ENCODE measurements around the gene IKZF2. TPM values are rescaled to one million over a fixed set of nuclear protein-coding genes. Genes with fewer than 3 reads are reported as not detected.

The IKZF2 gene
- total and polyA plus RNA-seq, 9 of the 15 experiments (the other 6 are each of a cell fraction or from before 2014, with no cell fraction given), result 0.04 to 0.54 (median 0.22) TPM

- Histone ChIP-seq H3K9me1 (ENCODE audit: control insufficient read depth, insufficient read depth, low read length) (no peaks in the 10 kb centered on the region), H3K9me3 (replicated peaks; ENCODE audit: control insufficient read depth, insufficient read depth, low read depth, low read length) (no peaks in the 10 kb centered on the region), H3K4me3 (no peak overlapping the region), H3K27ac (ENCODE audit: extremely low read depth, low read depth, low read length) (no peak overlapping the region), H3K36me3 (ENCODE audit: control insufficient read depth, insufficient read depth, low read length) (no peaks in the 10 kb centered on the region), H3K79me2 (ENCODE audit: control insufficient read depth, insufficient read depth, low read length) (no peaks in the 10 kb centered on the region), H3K4me1 (replicated peaks in 1 of 2; ENCODE audit: control insufficient read depth in 2 of 2, insufficient read depth in 2 of 2, low read length in 2 of 2) (no peaks in the 10 kb centered on the region), H2AFZ (ENCODE audit: low read depth, low read length) (no peak overlapping the region), H3K4me2 (ENCODE audit: insufficient read depth, low read length) (no peak overlapping the region), H4K20me1 (replicated peaks; ENCODE audit: control insufficient read depth, insufficient read depth, low read length) (no peaks in the 10 kb centered on the region), H3K27me3 (ENCODE audit: control insufficient read depth in 2 of 2, insufficient read depth in 2 of 2, low read length in 2 of 2) (no peaks in the 10 kb centered on the region), H3K9ac (ENCODE audit: insufficient read depth in 1 of 2, low read depth in 2 of 2, low read length in 2 of 2) (no peak overlapping the region)
- ChIA-PET POLR2A (no interaction called here), CTCF (ENCODE audit: low intra/inter-chr PET ratio) (no interaction called here)
- no TSS peak for BruUV-seq (replicated peaks)
- no peak for ATAC-seq
- intact Hi-C loops (cut with micrococcal nuclease) (no loop called here), in situ Hi-C loops (cut with MboI) (no loop called here)
- no peak for DNase-seq (ENCODE audit: extremely low read depth in 1 of 4, low spot score in 3 of 4)
- TF ChIP-seq HMGXB4 (CRISPR knock-in tag; IDR thresholded peaks at IDR 0.05), result no peak
- TF ChIP-seq ZBTB12 (CRISPR knock-in tag; IDR thresholded peaks at IDR 0.05), result no peak
- no peak for TF ChIP-seq RB1 (IDR thresholded peaks at IDR 0.05; ENCODE audit: low read depth)
- no peak for TF ChIP-seq BRF1 (IDR thresholded peaks at IDR 0.05; ENCODE audit: borderline replicate concordance, extremely low read depth, insufficient read length)
- no peak for TF ChIP-seq ELF1 (tag; IDR thresholded peaks at IDR 0.05)
- TF ChIP-seq GTF2A2 (tag; IDR thresholded peaks at IDR 0.05), result no peak
- no peak for TF ChIP-seq POLR3G (IDR thresholded peaks at IDR 0.05; ENCODE audit: extremely low read depth, insufficient read length, insufficient replicate concordance)
- TF ChIP-seq SAFB (IDR thresholded peaks at IDR 0.05; ENCODE audit: borderline replicate concordance, low read depth, low read length), result no peak
- no peak for TF ChIP-seq ARHGAP35 (IDR thresholded peaks at IDR 0.05; ENCODE audit: partially characterized antibody)
- no peak for TF ChIP-seq ZNF444 (CRISPR knock-in tag; IDR thresholded peaks at IDR 0.05)
- no peak for TF ChIP-seq ZNF124 (CRISPR knock-in tag; IDR thresholded peaks at IDR 0.05)
- TF ChIP-seq PHTF2 (CRISPR knock-in tag; IDR thresholded peaks at IDR 0.05), result no peak
- no peak for FAIRE-seq
Measured at GRCh38 chr2:212957624-212958023, 193.8 kb downstream of the IKZF2 start.
